SK-N-SH treated with all-trans-retinoic acid at 6 μM for 48 hours (cell line): ENCODE measurements around the gene DNAJC27.

ENCODE experiments used
- ATAC-seq: fragments of 200-7000 bp; cut with Tn5 transposase; 3 replicates; pipeline ENCODE4 v1.9.1; 2020; ENCODE audit warnings: mild to moderate bottlenecking, moderate library complexity
- ARNTL ChIP-seq: fragments of 450-650 bp; formaldehyde crosslinking; IDR thresholded peaks from 2 replicates; pipeline ENCODE4 v1.5.0; 2020; ENCODE audit warnings: low read depth, mild to moderate bottlenecking, moderate library complexity, borderline replicate concordance
- BACH2 ChIP-seq: fragments of 250-450 bp; sonication (Bioruptor Pico); IDR thresholded peaks from 2 replicates; pipeline ENCODE4 v1.9.0; 2021; ENCODE audit warnings: mild to moderate bottlenecking, borderline replicate concordance
- GLIS3 ChIP-seq: fragments of 250-450 bp; sonication (Bioruptor Pico); IDR thresholded peaks from 2 replicates; pipeline ENCODE4 v1.5.0; 2020; ENCODE audit warnings: mild to moderate bottlenecking, moderate library complexity
- ISL1 ChIP-seq: fragments of 250-450 bp; sonication (Bioruptor Pico); IDR thresholded peaks from 2 replicates; pipeline ENCODE4 v2.1.2; 2022; ENCODE audit warnings: mild to moderate bottlenecking, moderate library complexity
- OSR1 ChIP-seq: fragments of 250-450 bp; sonication (Bioruptor Pico); IDR thresholded peaks from 2 replicates; pipeline ENCODE4 v1.8.0; 2022; ENCODE audit warnings: moderate library complexity, mild to moderate bottlenecking, inconsistent platforms
- PPARA ChIP-seq: fragments of 250-450 bp; sonication (Bioruptor Pico); IDR thresholded peaks from 2 replicates; pipeline ENCODE4 v1.5.0; 2020; ENCODE audit warnings: mild to moderate bottlenecking, borderline replicate concordance
- SNAI2 ChIP-seq: fragments of 250-450 bp; sonication (Bioruptor Pico); IDR thresholded peaks from 2 replicates; pipeline ENCODE4 v1.5.0; 2020; ENCODE audit warnings: mild to moderate bottlenecking, moderate library complexity
- TCF4 ChIP-seq: fragments of 250-450 bp; sonication (Bioruptor Pico); IDR thresholded peaks from 2 replicates; pipeline ENCODE4 v1.8.0; 2021; ENCODE audit warnings: mild to moderate bottlenecking, moderate library complexity, borderline replicate concordance
- TOX ChIP-seq: fragments of 250-450 bp; sonication (Bioruptor Pico); IDR thresholded peaks from 2 replicates; pipeline ENCODE4 v1.8.0; 2021; ENCODE audit warnings: mild to moderate bottlenecking, moderate library complexity, borderline replicate concordance
- ZC3H10 ChIP-seq: fragments of 250-450 bp; sonication (Bioruptor Pico); IDR thresholded peaks from 2 replicates; pipeline ENCODE4 v1.5.1; 2021; ENCODE audit warnings: mild to moderate bottlenecking, moderate library complexity
- ZFP3 ChIP-seq: fragments of 250-450 bp; sonication (Bioruptor Pico); IDR thresholded peaks from 2 replicates; pipeline ENCODE4 v1.5.0; 2020; ENCODE audit warnings: mild to moderate bottlenecking, moderate library complexity
- ZFP30 ChIP-seq: fragments of 450-650 bp; formaldehyde crosslinking; IDR thresholded peaks from 2 replicates; pipeline ENCODE4 v1.5.0; 2022; ENCODE audit warnings: mild to moderate bottlenecking, moderate library complexity
- ZNF565 ChIP-seq: fragments of 450-650 bp; formaldehyde crosslinking; conservative IDR thresholded peaks from 2 replicates; pipeline ENCODE4 v1.5.0; 2020; ENCODE audit warnings: low read depth, mild to moderate bottlenecking, moderate library complexity
- ZNF70 ChIP-seq: fragments of 450-650 bp; formaldehyde crosslinking; IDR thresholded peaks from 2 replicates; pipeline ENCODE4 v1.5.0; 2020; ENCODE audit warnings: mild to moderate bottlenecking, moderate library complexity
- TF ChIP-seq, protein P1 (sequence below): fragments of 250-450 bp; sonication (Bioruptor Pico); IDR thresholded peaks from 2 replicates; pipeline ENCODE4 v1.5.1; 2021; ENCODE audit warnings: mild to moderate bottlenecking, moderate library complexity
- TF ChIP-seq, protein P2 (sequence below): fragments of 250-450 bp; sonication (Bioruptor Pico); IDR thresholded peaks from 2 replicates; pipeline ENCODE4 v1.8.0; 2020; ENCODE audit warnings: mild to moderate bottlenecking, moderate library complexity, borderline replicate concordance
- TF ChIP-seq, protein P3 (sequence below): fragments of 250-450 bp; sonication (Bioruptor Pico); IDR thresholded peaks from 2 replicates; pipeline ENCODE4 v1.5.1; 2020; ENCODE audit warnings: low read depth, mild to moderate bottlenecking, moderate library complexity
- TF ChIP-seq, protein P4 (sequence below): fragments of 250-450 bp; sonication (Bioruptor Pico); IDR thresholded peaks from 2 replicates; pipeline ENCODE4 v1.8.0; 2021; ENCODE audit warnings: low read depth, mild to moderate bottlenecking, moderate library complexity, borderline replicate concordance
- TF ChIP-seq, protein P5 (sequence below): fragments of 250-450 bp; sonication (Bioruptor Pico); IDR thresholded peaks from 2 replicates; pipeline ENCODE4 v1.5.0; 2020; ENCODE audit warnings: mild to moderate bottlenecking, moderate library complexity

The DNAJC27 gene

DNA sequence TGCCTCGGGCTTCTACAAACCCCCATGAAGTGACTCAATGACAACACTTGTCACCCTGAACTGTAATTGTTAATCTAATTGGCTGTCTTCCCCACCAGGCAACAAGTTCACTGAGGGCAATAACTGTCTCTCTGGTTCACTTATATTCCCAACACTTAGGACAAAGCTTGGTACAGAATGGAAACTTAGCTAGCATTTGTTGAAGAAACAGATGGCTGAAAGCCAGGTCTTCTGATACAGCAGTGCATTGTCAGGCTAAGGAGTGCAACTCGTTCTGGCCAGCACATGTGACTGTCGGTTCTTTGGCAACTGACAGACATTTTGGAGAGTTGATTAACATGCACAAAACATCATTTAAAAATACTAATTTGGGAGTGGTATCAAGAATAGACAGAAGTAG, 14.6 kb upstream of the DNAJC27 start:
- ATAC-seq: peak; percentile 33; the same call in 1 of the 3 replicates
- TF ChIP-seq SNAI2 (CRISPR knock-in tag) (no peak), ARNTL (CRISPR knock-in tag) (no peak), GLIS3 (no peak), ZFP30 (CRISPR knock-in tag) (no peak), ISL1 (CRISPR knock-in tag) (no peak), ZFP3 (CRISPR knock-in tag) (no peak), BACH2 (CRISPR knock-in tag) (no peak), OSR1 (no peak), ZNF70 (no peak), ZNF565 (no peak), PPARA (CRISPR knock-in tag) (no peak), ZC3H10 (no peak), TCF4 (no peak), TOX (CRISPR knock-in tag) (no peak)
- TF ChIP-seq, protein P1, sequence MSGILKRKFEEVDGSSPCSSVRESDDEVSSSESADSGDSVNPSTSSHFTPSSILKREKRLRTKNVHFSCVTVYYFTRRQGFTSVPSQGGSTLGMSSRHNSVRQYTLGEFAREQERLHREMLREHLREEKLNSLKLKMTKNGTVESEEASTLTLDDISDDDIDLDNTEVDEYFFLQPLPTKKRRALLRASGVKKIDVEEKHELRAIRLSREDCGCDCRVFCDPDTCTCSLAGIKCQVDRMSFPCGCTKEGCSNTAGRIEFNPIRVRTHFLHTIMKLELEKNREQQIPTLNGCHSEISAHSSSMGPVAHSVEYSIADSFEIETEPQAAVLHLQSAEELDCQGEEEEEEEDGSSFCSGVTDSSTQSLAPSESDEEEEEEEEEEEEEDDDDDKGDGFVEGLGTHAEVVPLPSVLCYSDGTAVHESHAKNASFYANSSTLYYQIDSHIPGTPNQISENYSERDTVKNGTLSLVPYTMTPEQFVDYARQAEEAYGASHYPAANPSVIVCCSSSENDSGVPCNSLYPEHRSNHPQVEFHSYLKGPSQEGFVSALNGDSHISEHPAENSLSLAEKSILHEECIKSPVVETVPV (CRISPR knock-in tag): no peak
- TF ChIP-seq, protein P2, sequence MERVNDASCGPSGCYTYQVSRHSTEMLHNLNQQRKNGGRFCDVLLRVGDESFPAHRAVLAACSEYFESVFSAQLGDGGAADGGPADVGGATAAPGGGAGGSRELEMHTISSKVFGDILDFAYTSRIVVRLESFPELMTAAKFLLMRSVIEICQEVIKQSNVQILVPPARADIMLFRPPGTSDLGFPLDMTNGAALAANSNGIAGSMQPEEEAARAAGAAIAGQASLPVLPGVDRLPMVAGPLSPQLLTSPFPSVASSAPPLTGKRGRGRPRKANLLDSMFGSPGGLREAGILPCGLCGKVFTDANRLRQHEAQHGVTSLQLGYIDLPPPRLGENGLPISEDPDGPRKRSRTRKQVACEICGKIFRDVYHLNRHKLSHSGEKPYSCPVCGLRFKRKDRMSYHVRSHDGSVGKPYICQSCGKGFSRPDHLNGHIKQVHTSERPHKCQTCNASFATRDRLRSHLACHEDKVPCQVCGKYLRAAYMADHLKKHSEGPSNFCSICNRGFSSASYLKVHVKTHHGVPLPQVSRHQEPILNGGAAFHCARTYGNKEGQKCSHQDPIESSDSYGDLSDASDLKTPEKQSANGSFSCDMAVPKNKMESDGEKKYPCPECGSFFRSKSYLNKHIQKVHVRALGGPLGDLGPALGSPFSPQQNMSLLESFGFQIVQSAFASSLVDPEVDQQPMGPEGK: no peak

- TF ChIP-seq OSR1 (no peak), PPARA (CRISPR knock-in tag) (no peak), ZFP30 (CRISPR knock-in tag) (no peak), BACH2 (CRISPR knock-in tag) (no peak), ISL1 (CRISPR knock-in tag) (no peak)
- TF ChIP-seq, protein P3, sequence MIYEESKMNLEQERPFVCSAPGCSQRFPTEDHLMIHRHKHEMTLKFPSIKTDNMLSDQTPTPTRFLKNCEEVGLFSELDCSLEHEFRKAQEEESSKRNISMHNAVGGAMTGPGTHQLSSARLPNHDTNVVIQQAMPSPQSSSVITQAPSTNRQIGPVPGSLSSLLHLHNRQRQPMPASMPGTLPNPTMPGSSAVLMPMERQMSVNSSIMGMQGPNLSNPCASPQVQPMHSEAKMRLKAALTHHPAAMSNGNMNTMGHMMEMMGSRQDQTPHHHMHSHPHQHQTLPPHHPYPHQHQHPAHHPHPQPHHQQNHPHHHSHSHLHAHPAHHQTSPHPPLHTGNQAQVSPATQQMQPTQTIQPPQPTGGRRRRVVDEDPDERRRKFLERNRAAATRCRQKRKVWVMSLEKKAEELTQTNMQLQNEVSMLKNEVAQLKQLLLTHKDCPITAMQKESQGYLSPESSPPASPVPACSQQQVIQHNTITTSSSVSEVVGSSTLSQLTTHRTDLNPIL (CRISPR knock-in tag): no peak
- no peak for ATAC-seq
Measured at GRCh38 chr2:24985511-24985910, 13.8 kb upstream of the DNAJC27 start.

DNA sequence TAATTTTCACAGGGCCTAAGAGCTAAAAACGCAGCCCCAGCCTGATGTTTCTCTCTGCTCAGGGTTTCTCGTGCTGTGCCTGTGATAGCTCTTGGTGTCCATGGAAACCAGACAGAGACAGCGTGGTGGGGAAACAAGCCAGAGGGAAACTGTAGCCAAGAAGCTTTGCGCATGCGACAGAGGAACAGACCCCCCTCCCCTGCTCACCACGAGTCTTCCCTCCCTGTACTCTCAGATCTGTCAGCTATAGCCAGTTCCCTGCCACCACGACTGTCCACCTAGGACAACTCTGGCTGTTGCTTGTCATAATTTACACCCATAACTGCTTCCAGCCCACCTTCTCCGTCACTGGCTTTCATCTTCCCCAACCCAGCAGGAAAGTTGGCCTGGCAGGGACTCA, 13.2 kb upstream of the DNAJC27 start:
- ATAC-seq: peak; percentile 91
- TF ChIP-seq PPARA (CRISPR knock-in tag) (no peak), TOX (CRISPR knock-in tag) (no peak), ZC3H10 (no peak), ZNF565 (no peak), BACH2 (CRISPR knock-in tag) (no peak), ZNF70 (no peak), OSR1 (no peak), SNAI2 (CRISPR knock-in tag) (no peak)
- TF ChIP-seq, protein P4, sequence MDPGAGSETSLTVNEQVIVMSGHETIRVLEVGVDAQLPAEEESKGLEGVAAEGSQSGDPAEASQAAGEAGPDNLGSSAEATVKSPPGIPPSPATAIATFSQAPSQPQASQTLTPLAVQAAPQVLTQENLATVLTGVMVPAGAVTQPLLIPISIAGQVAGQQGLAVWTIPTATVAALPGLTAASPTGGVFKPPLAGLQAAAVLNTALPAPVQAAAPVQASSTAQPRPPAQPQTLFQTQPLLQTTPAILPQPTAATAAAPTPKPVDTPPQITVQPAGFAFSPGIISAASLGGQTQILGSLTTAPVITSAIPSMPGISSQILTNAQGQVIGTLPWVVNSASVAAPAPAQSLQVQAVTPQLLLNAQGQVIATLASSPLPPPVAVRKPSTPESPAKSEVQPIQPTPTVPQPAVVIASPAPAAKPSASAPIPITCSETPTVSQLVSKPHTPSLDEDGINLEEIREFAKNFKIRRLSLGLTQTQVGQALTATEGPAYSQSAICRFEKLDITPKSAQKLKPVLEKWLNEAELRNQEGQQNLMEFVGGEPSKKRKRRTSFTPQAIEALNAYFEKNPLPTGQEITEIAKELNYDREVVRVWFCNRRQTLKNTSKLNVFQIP (CRISPR knock-in tag): no peak
- TF ChIP-seq, protein P5, sequence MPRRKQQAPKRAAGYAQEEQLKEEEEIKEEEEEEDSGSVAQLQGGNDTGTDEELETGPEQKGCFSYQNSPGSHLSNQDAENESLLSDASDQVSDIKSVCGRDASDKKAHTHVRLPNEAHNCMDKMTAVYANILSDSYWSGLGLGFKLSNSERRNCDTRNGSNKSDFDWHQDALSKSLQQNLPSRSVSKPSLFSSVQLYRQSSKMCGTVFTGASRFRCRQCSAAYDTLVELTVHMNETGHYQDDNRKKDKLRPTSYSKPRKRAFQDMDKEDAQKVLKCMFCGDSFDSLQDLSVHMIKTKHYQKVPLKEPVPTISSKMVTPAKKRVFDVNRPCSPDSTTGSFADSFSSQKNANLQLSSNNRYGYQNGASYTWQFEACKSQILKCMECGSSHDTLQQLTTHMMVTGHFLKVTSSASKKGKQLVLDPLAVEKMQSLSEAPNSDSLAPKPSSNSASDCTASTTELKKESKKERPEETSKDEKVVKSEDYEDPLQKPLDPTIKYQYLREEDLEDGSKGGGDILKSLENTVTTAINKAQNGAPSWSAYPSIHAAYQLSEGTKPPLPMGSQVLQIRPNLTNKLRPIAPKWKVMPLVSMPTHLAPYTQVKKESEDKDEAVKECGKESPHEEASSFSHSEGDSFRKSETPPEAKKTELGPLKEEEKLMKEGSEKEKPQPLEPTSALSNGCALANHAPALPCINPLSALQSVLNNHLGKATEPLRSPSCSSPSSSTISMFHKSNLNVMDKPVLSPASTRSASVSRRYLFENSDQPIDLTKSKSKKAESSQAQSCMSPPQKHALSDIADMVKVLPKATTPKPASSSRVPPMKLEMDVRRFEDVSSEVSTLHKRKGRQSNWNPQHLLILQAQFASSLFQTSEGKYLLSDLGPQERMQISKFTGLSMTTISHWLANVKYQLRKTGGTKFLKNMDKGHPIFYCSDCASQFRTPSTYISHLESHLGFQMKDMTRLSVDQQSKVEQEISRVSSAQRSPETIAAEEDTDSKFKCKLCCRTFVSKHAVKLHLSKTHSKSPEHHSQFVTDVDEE (CRISPR knock-in tag): no peak; the same call in 1 of the 2 replicates
